A549 (cell line): ENCODE measurements around the gene TRIM71. TPM values are rescaled to one million over a fixed set of nuclear protein-coding genes. Genes with fewer than 3 reads are reported as not detected.

Experiments
- ATAC-seq, 2 experiments: fragments of 200-7000 bp in 1 of 2; fragments of >200 bp in 1 of 2; cut with Nextera tagmentation in 1 of 2; cut with Tn5 transposase in 1 of 2; 3 replicates each; pipeline versions ENCODE4 v1.8.0 to v1.9.1; 2018 to 2020; ENCODE audit warnings: mild to moderate bottlenecking in 1 of 2, moderate library complexity in 1 of 2
- CTCF ChIA-PET: fragments of 300-600 bp; sonication (Branson Sonifier 250); formaldehyde crosslinking; extraction: SDS; loops from one replicate; lab custom pipeline; 2021; ENCODE audit warnings: antibody characterized with exemption, inconsistent platforms; lab: Yijun Ruan, JAX
- POLR2A ChIA-PET: fragments of 350-600 bp; formaldehyde crosslinking; extraction: SDS; loops from one replicate; lab custom pipeline; 2021; ENCODE audit warnings: antibody characterized with exemption, inconsistent platforms; lab: Yijun Ruan, JAX
- DNase-seq, 2 experiments: peaks; one replicate each; pipeline versions ENCODE4 v3.0.0 to v3.0.0-alpha.2; 2011 to 2016; ENCODE audit warnings: low read depth in 1 of 2, low spot score in 1 of 2
- FAIRE-seq: peaks from 2 replicates; lab custom pipeline; 2011; peaks lifted over from hg19 to GRCh38; lab: Jason Lieb, UNC
- H3K27ac ChIP-seq, 2 experiments: fragments of >200 bp; sonication (Bioruptor Twin); formaldehyde crosslinking; 3 replicates each; pipeline ENCODE4 v1.5.1; 2016 to 2017
- H3K4me1 ChIP-seq: fragments of >200 bp; sonication (Bioruptor Twin); formaldehyde crosslinking; 3 replicates; pipeline ENCODE4 v1.6.1; 2016
- H3K4me2 ChIP-seq: fragments of >200 bp; sonication (Bioruptor Twin); formaldehyde crosslinking; 3 replicates; pipeline ENCODE4 v1.6.1; 2016
- H3K4me3 ChIP-seq: fragments of >200 bp; sonication (Bioruptor Twin); formaldehyde crosslinking; 3 replicates; pipeline ENCODE4 v1.5.1; 2016
- H3K9me3 ChIP-seq: fragments of >200 bp; sonication (Bioruptor Twin); formaldehyde crosslinking; 3 replicates; pipeline ENCODE4 v1.6.1; 2016
- BHLHE40 ChIP-seq: IDR thresholded peaks from 2 replicates; pipeline ENCODE4 v1.6.1; 2012; ENCODE audit warnings: low read depth, low read length, inconsistent platforms
- CBX2 ChIP-seq: fragments of 200-600 bp; sonication (generic); IDR thresholded peaks from 2 replicates; pipeline ENCODE4 v1.6.1; 2016; ENCODE audit warnings: low read depth, mild to moderate bottlenecking, borderline replicate concordance
- CBX8 ChIP-seq: fragments of 200-600 bp; sonication (generic); IDR thresholded peaks from 2 replicates; pipeline ENCODE4 v1.6.1; 2016
- CEBPB ChIP-seq, 2 experiments: fragments of >200 bp in 1 of 2; sonication (Bioruptor Twin) in 1 of 2; formaldehyde crosslinking in 1 of 2; IDR thresholded peaks; 2 replicates each; pipeline ENCODE4 v1.6.1; 2012 to 2016
- EHF ChIP-seq: fragments of 250-450 bp; sonication (Bioruptor Pico); IDR thresholded peaks from 2 replicates; pipeline ENCODE4 v1.5.0; 2020; ENCODE audit warnings: mild to moderate bottlenecking
- ESRRA ChIP-seq: fragments of 150-350 bp; IDR thresholded peaks from 2 replicates; pipeline ENCODE4 v1.6.1; 2014; ENCODE audit warnings: mild to moderate bottlenecking, low read length, borderline replicate concordance
- FOSB ChIP-seq: fragments of 250-450 bp; sonication (Bioruptor Pico); IDR thresholded peaks from 2 replicates; pipeline ENCODE4 v1.5.0; 2020; ENCODE audit warnings: mild to moderate bottlenecking, moderate library complexity
- FOXS1 ChIP-seq: fragments of 250-450 bp; sonication (Bioruptor Pico); IDR thresholded peaks from 2 replicates; pipeline ENCODE4 v1.5.0; 2020; ENCODE audit warnings: mild to moderate bottlenecking, moderate library complexity
- HEYL ChIP-seq: fragments of 250-450 bp; sonication (Bioruptor Pico); IDR thresholded peaks from 2 replicates; pipeline ENCODE4 v1.8.0; 2021; ENCODE audit warnings: mild to moderate bottlenecking, moderate library complexity
- HOXB13 ChIP-seq: fragments of 250-450 bp; sonication (Bioruptor Pico); IDR thresholded peaks from 2 replicates; pipeline ENCODE4 v1.5.0; 2020; ENCODE audit warnings: low read depth, mild to moderate bottlenecking, moderate library complexity
- HOXB5 ChIP-seq: fragments of 250-450 bp; sonication (Bioruptor Pico); IDR thresholded peaks from 2 replicates; pipeline ENCODE4 v1.5.0; 2020; ENCODE audit warnings: mild to moderate bottlenecking, moderate library complexity
- KDM1A ChIP-seq: fragments of 200-600 bp; sonication (generic); IDR thresholded peaks from 2 replicates; pipeline ENCODE4 v1.6.1; 2016; ENCODE audit warnings: low read depth, mild to moderate bottlenecking
- MAFK ChIP-seq: fragments of 450-650 bp; IDR thresholded peaks from 2 replicates; pipeline ENCODE4 v1.6.1; 2014; ENCODE audit not compliant: partially characterized antibody
- NFE2L2 ChIP-seq: fragments of 150-350 bp; conservative IDR thresholded peaks from 2 replicates; pipeline ENCODE4 v1.6.1; 2014; ENCODE audit warnings: low read length
- NR3C1 ChIP-seq: fragments of >200 bp; sonication (Bioruptor Twin); formaldehyde crosslinking; IDR thresholded peaks from 3 replicates; pipeline ENCODE4 v1.6.1; 2017
- PHF8 ChIP-seq: fragments of 200-600 bp; sonication (generic); IDR thresholded peaks from 2 replicates; pipeline ENCODE4 v1.6.1; 2016; ENCODE audit warnings: low read depth, mild to moderate bottlenecking, antibody characterized with exemption, moderate library complexity, borderline replicate concordance
- POLR2A ChIP-seq: IDR thresholded peaks from 2 replicates; pipeline ENCODE4 v1.6.1; 2012; ENCODE audit warnings: mild to moderate bottlenecking, low read length
- POLR2AphosphoS2 ChIP-seq: conservative IDR thresholded peaks from 2 replicates; pipeline ENCODE4 v1.6.1; 2012; ENCODE audit warnings: low read length, improper control_type of control experiment, inconsistent platforms
- RCOR1 ChIP-seq: fragments of 150-350 bp; IDR thresholded peaks from 2 replicates; pipeline ENCODE4 v1.6.1; 2014; ENCODE audit warnings: antibody characterized with exemption, low read length, low read depth
- RFX5 ChIP-seq: fragments of 450-650 bp; IDR thresholded peaks from 2 replicates; pipeline ENCODE4 v1.7.1; 2014; ENCODE audit warnings: antibody characterized with exemption, mild to moderate bottlenecking, moderate library complexity
- TP53 ChIP-seq: fragments of 250-450 bp; sonication (Bioruptor Pico); IDR thresholded peaks from 2 replicates; pipeline ENCODE4 v1.5.0; 2021; ENCODE audit warnings: mild to moderate bottlenecking, moderate library complexity
- ZC3H11A ChIP-seq: fragments of 450-650 bp; IDR thresholded peaks from 2 replicates; pipeline ENCODE4 v1.6.1; 2014; ENCODE audit warnings: antibody characterized with exemption, mild to moderate bottlenecking
- ZFP36 ChIP-seq: fragments of 450-650 bp; IDR thresholded peaks from 2 replicates; pipeline ENCODE4 v1.6.1; 2014; ENCODE audit warnings: borderline replicate concordance; ENCODE audit not compliant: partially characterized antibody
- ZNF302 ChIP-seq: fragments of 250-450 bp; sonication (Bioruptor Pico); IDR thresholded peaks from 2 replicates; pipeline ENCODE4 v1.9.0; 2021; ENCODE audit warnings: inconsistent platforms, mild to moderate bottlenecking, moderate library complexity
- WGBS: methylation state at CpG from one replicate; pipeline ENCODE4 v1.1.6; 2017; ENCODE audit errors: missing lambda C conversion rate; 5-methylcytosine and 5-hydroxymethylcytosine counted together
- polyA plus RNA-seq, 4 experiments: library from polyadenylated mRNA; depleted of rRNA in 3 of 4; stranded (reverse); fragments of >200 nt; fragmentation: RNase III in 1 of 4; extraction: RNeasy Plus Mini Kit Qiagen cat#74134 plus additional on column Dnase treatment in 1 of 4; gene quantifications; 2 replicates in 3 of 4; 3 replicates in 1 of 4; pipeline ENCODE4 v1.2.3, GENCODE V29; 2011 to 2017
- TF ChIP-seq, protein P1 (sequence below): IDR thresholded peaks from 2 replicates; pipeline ENCODE4 v1.6.1; 2012
- TF ChIP-seq, protein P2 (sequence below): fragments of 250-450 bp; sonication (Bioruptor Pico); IDR thresholded peaks from 2 replicates; pipeline ENCODE4 v1.5.0; 2020; ENCODE audit warnings: low read depth, mild to moderate bottlenecking, moderate library complexity
- TF ChIP-seq, protein P3 (sequence below): IDR thresholded peaks from 2 replicates; pipeline ENCODE4 v1.6.1; 2012; ENCODE audit warnings: low read depth, borderline replicate concordance

TRIM71 gene
- polyA plus RNA-seq, 2 of the 4 experiments (the other 2 are of a cell fraction): 0.01 TPM; not detected in 1

DNA sequence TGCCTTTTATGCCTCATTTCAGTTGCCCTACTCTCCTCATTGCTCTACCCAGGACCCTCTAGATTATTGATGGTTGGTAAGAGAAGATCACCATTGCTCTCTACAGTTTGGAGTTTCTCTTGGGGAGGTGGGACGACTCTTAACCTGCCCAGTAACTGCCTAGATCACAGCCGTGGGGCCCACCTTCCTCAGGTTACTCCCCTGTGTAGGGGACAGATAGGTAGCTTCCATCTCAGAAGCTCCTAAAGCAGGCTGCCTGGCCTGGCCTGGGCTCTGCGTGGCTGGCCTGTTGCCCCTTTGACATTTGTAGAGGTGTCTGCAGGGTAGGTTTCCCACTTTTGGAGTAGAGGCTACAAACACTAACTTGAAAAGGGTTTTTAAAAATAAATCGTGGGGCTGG is 42.7 kb downstream of the TRIM71 start:
- Histone ChIP-seq H3K27ac (no peak overlapping the region), H3K4me2 (no peak overlapping the region), H3K4me1 (peaks cover 5% of the 10 kb centered on the region), H3K9me3 (no peaks in the 10 kb centered on the region), H3K4me3 (no peak overlapping the region)
- ChIA-PET CTCF (no interaction called here), POLR2A (no interaction called here)
- FAIRE-seq (no peak), DNase-seq (no peak), ATAC-seq (no peak)
- WGBS: 69% methylated on average over 4 of the region's 4 CpGs
- TF ChIP-seq ZNF302 (CRISPR knock-in tag) (no peak), FOSB (no peak), POLR2AphosphoS2 (no peak), ESRRA (no peak), MAFK (no peak), RFX5 (no peak), CBX8 (no peak), HOXB13 (no peak), BHLHE40 (no peak), NFE2L2 (no peak), ZC3H11A (no peak), EHF (CRISPR knock-in tag) (no peak), CBX2 (no peak), PHF8 (no peak), RCOR1 (no peak), CEBPB (IDR thresholded peaks at IDR 0.05) (no peak), FOXS1 (CRISPR knock-in tag) (no peak)
- TF ChIP-seq, protein P1, sequence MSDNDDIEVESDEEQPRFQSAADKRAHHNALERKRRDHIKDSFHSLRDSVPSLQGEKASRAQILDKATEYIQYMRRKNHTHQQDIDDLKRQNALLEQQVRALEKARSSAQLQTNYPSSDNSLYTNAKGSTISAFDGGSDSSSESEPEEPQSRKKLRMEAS: no peak

DNA sequence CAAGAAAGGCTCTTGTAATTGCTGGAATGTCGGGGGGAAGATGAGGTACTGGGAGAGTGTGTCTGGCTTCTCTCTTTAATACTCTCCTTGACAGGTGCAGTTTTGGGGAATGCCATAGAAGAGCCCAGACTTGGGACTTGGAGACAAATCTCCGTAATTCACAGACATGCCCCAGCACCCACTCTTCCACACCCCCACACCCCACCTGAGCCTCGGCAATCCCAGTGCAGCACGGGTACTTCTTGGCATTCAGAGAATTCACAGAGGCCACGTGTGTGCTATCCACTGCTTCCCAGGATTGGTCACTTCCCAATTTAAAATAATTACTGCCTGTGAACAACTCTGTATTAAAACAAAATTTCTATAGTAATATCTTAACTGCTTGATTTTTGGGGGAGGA is 43.9 kb downstream of the TRIM71 start:
- H3K4me1 ChIP-seq: peaks cover 2% of the 10 kb centered on the region
- FAIRE-seq (no peak), ATAC-seq (no peak), DNase-seq (no peak)
- POLR2A ChIA-PET: no interaction called here
- no peak overlapping the region for H3K27ac ChIP-seq
- WGBS: 74% methylated on average over 5 of the region's 5 CpGs
- no peak for TF ChIP-seq FOXS1 (CRISPR knock-in tag)
- TF ChIP-seq KDM1A: no peak
- TF ChIP-seq, protein P1: no peak
- TF ChIP-seq, protein P2, sequence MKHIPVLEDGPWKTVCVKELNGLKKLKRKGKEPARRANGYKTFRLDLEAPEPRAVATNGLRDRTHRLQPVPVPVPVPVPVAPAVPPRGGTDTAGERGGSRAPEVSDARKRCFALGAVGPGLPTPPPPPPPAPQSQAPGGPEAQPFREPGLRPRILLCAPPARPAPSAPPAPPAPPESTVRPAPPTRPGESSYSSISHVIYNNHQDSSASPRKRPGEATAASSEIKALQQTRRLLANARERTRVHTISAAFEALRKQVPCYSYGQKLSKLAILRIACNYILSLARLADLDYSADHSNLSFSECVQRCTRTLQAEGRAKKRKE (CRISPR knock-in tag): no peak
- no peak for TF ChIP-seq HOXB5 (CRISPR knock-in tag)
- no peak for TF ChIP-seq HEYL
- no peak for TF ChIP-seq POLR2A
- TF ChIP-seq BHLHE40: no peak
- no peak for TF ChIP-seq TP53
- TF ChIP-seq, protein P3, sequence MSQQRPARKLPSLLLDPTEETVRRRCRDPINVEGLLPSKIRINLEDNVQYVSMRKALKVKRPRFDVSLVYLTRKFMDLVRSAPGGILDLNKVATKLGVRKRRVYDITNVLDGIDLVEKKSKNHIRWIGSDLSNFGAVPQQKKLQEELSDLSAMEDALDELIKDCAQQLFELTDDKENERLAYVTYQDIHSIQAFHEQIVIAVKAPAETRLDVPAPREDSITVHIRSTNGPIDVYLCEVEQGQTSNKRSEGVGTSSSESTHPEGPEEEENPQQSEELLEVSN: no peak
- TF ChIP-seq HOXB13: no peak
- no peak for TF ChIP-seq CBX8
- no peak for TF ChIP-seq ZFP36
- no peak for TF ChIP-seq NR3C1
- H3K9me3 ChIP-seq: no peaks in the 10 kb centered on the region
- CTCF ChIA-PET: no interaction called here
- H3K4me3 ChIP-seq: no peak overlapping the region
- no peak overlapping the region for H3K4me2 ChIP-seq
